Kidney epithelial cell (primary cell): ENCODE measurements around the gene SPATA33. TPM values are rescaled to one million over a fixed set of nuclear protein-coding genes. Genes with fewer than 3 reads are reported as not detected.
A peak's percentile ranks its signal among the peaks of the same experiment; 100 is the strongest.
"Not testable (repeated sequence)": the region's sequence is repeated elsewhere in the genome, so short reads cannot be mapped to it uniquely, and the experiment has no call there.

Experiments
- DNase-seq: peaks from one replicate; pipeline ENCODE4 v3.0.0-alpha.2; 2010; ENCODE audit warnings: low read depth
- H3K27me3 ChIP-seq: 2 replicates; pipeline ENCODE4 v1.6.0; 2011; ENCODE audit warnings: low read length; ENCODE audit not compliant: control insufficient read depth, insufficient read depth
- H3K36me3 ChIP-seq: 2 replicates; pipeline ENCODE4 v1.5.1; 2011; ENCODE audit warnings: low read length; ENCODE audit not compliant: control insufficient read depth, insufficient read depth
- H3K4me3 ChIP-seq: 2 replicates; pipeline ENCODE4 v1.5.1; 2011; ENCODE audit warnings: low read depth, mild to moderate bottlenecking, control low read depth, low read length
- total RNA-seq: library from RNA; depleted of rRNA; stranded (reverse); fragments of >200 nt; gene quantifications from 2 replicates; pipeline ENCODE4 v1.2.3, GENCODE V29; 2015
- TF ChIP-seq, protein P1 (sequence below): IDR thresholded peaks from 2 replicates; pipeline ENCODE4 v1.5.1; 2011; ENCODE audit warnings: mild to moderate bottlenecking, moderate library complexity, low read length, control low read depth, inconsistent platforms; ENCODE audit not compliant: insufficient read depth, poor library complexity, severe bottlenecking

Gene SPATA33
- total RNA-seq, 1 donor from 2014 or later, result 6.6 TPM

GRCh38 chr16:89656435-89657121 is 1.1 kb upstream of the SPATA33 start:
- Histone ChIP-seq H3K4me3 (peak overlapping the region; percentile 86), H3K27me3 (no peaks in the 10 kb centered on the region), H3K36me3 (peaks cover 4% of the 10 kb centered on the region)
- no peak for DNase-seq
- TF ChIP-seq, protein P1, sequence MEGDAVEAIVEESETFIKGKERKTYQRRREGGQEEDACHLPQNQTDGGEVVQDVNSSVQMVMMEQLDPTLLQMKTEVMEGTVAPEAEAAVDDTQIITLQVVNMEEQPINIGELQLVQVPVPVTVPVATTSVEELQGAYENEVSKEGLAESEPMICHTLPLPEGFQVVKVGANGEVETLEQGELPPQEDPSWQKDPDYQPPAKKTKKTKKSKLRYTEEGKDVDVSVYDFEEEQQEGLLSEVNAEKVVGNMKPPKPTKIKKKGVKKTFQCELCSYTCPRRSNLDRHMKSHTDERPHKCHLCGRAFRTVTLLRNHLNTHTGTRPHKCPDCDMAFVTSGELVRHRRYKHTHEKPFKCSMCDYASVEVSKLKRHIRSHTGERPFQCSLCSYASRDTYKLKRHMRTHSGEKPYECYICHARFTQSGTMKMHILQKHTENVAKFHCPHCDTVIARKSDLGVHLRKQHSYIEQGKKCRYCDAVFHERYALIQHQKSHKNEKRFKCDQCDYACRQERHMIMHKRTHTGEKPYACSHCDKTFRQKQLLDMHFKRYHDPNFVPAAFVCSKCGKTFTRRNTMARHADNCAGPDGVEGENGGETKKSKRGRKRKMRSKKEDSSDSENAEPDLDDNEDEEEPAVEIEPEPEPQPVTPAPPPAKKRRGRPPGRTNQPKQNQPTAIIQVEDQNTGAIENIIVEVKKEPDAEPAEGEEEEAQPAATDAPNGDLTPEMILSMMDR, result no peak

GRCh38 chr16:89658221-89658879 is 714 bp downstream of the SPATA33 start:
- Histone ChIP-seq H3K36me3 (peaks cover 4% of the 10 kb centered on the region), H3K4me3 (peak overlapping the region; percentile 86), H3K27me3 (no peaks in the 10 kb centered on the region)
- TF ChIP-seq, protein P1, result no peak
- DNase-seq, result no peak

- Histone ChIP-seq H3K36me3 (peaks cover 5% of the 10 kb centered on the region), H3K4me3 (no peak overlapping the region), H3K27me3 (no peaks in the 10 kb centered on the region)
- TF ChIP-seq, protein P1, result no peak
- no peak for DNase-seq
These were observed 2.5 kb downstream of the SPATA33 start for GRCh38 chr16:89660146-89660545.

- Histone ChIP-seq H3K27me3 (no peaks in the 10 kb centered on the region), H3K4me3 (no peak overlapping the region), H3K36me3 (peaks cover 5% of the 10 kb centered on the region)
- DNase-seq, result no peak
- TF ChIP-seq, protein P1, result no peak
These were observed 3.6 kb downstream of the SPATA33 start for GRCh38 chr16:89661215-89661614.

- not testable (repeated sequence) for H3K36me3 ChIP-seq, H3K4me3 ChIP-seq, H3K27me3 ChIP-seq, DNase-seq
These were observed 6.6 kb downstream of the SPATA33 start for GRCh38 chr16:89664238-89664637.

GRCh38 chr16:89667000-89667399 is 9.4 kb downstream of the SPATA33 start:
- not testable (repeated sequence) for H3K4me3 ChIP-seq, H3K27me3 ChIP-seq, H3K36me3 ChIP-seq, DNase-seq

DNA sequence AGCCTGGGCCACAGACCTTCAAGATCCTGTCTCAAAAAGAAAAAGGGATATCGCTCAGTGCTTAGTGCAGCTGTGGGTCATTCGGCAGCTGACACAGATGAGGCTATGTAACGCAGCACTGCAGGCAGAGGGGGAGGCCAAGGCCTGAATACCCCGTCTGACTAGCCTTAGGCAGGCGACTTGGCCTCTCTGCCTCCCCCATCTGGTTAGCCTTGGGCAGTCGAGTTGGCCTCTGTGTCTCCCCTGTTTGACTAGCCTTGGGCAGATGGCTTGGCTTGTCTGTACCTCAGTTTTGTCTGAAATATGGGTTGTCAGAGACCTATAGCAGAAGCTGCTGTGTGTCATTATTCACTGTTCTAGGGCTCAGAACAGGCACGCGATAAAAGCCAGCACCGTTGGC is 10.0 kb downstream of the SPATA33 start:
- Histone ChIP-seq H3K36me3 (peaks cover 1% of the 10 kb centered on the region), H3K27me3 (no peaks in the 10 kb centered on the region), H3K4me3 (no peak overlapping the region)
- no peak for DNase-seq
- TF ChIP-seq, protein P1, result no peak
